CD4-positive, alpha-beta T cell (primary cell): ENCODE measurements around the gene ZNF775. TPM values are rescaled to one million over a fixed set of nuclear protein-coding genes. Genes with fewer than 3 reads are reported as not detected.
A peak's percentile ranks its signal among the peaks of the same experiment; 100 is the strongest.

ENCODE experiments used
- ATAC-seq: fragments of 200-7000 bp; cut with Tn5 transposase; one replicate; pipeline ENCODE4 v1.10.0; 2022; ENCODE audit warnings: mild to moderate bottlenecking; ENCODE audit not compliant: poor library complexity
- CTCF ChIA-PET: fragments of 350-600 bp; sonication (Branson Sonifier 250); formaldehyde crosslinking; loops from one replicate; lab custom pipeline; 2021; ENCODE audit warnings: antibody characterized with exemption, inconsistent platforms; lab: Charles Lee
- POLR2A ChIA-PET: fragments of 350-600 bp; sonication (Branson Sonifier 250); formaldehyde crosslinking; loops from one replicate; lab custom pipeline; 2021; ENCODE audit warnings: antibody characterized with exemption, inconsistent platforms; lab: Charles Lee
- DNase-seq, 14 experiments: peaks; one replicate each; pipeline ENCODE4 v3.0.0-alpha.2; 2013 to 2020; ENCODE audit warnings: mixed read lengths in 2 of 14
- H3K27ac ChIP-seq, 2 donors: one replicate each; pipeline versions ENCODE4 v1.5.1 to v1.7.0; 2013; ENCODE audit warnings: low read length in 2 of 2, low read depth in 1 of 2, mild to moderate bottlenecking in 1 of 2
- H3K27me3 ChIP-seq, 2 experiments: 1 replicate in 1 of 2; 2 replicates in 1 of 2; pipeline versions ENCODE4 v1.6.1 to v1.7.0; 2013; ENCODE audit warnings: low read length in 2 of 2, control low read depth in 1 of 2, mild to moderate bottlenecking in 1 of 2, moderate library complexity in 1 of 2; ENCODE audit not compliant: insufficient read depth in 2 of 2, control insufficient read depth in 1 of 2
- H3K36me3 ChIP-seq: one replicate; pipeline ENCODE4 v1.6.1; 2013; ENCODE audit warnings: low read length, control low read depth; ENCODE audit not compliant: insufficient read depth
- H3K4me1 ChIP-seq: one replicate; pipeline ENCODE4 v1.6.1; 2013; ENCODE audit warnings: low read length, control low read depth; ENCODE audit not compliant: insufficient read depth
- H3K4me3 ChIP-seq: one replicate; pipeline ENCODE4 v1.5.1; 2013; ENCODE audit warnings: mild to moderate bottlenecking, low read length, moderate library complexity
- H3K9me3 ChIP-seq, 2 experiments: 1 replicate in 1 of 2; 2 replicates in 1 of 2; pipeline versions ENCODE4 v1.6.1 to v1.7.0; 2013; ENCODE audit warnings: low read length in 2 of 2, mild to moderate bottlenecking in 2 of 2, control low read depth in 1 of 2, moderate library complexity in 1 of 2; ENCODE audit not compliant: control insufficient read depth in 1 of 2, insufficient read depth in 1 of 2
- H3K27ac Mint-ChIP-seq: one replicate; pipeline ENCODE4 v1.8.0; 2020; ENCODE audit warnings: mixed read lengths
- H3K27me3 Mint-ChIP-seq: one replicate; pipeline ENCODE4 v1.8.0; 2021; ENCODE audit warnings: mixed read lengths
- H3K36me3 Mint-ChIP-seq: one replicate; pipeline ENCODE4 v1.8.0; 2021; ENCODE audit warnings: low read depth, mixed read lengths
- H3K4me1 Mint-ChIP-seq: one replicate; pipeline ENCODE4 v1.8.0; 2021; ENCODE audit warnings: low read depth, mixed read lengths
- H3K4me3 Mint-ChIP-seq: one replicate; pipeline ENCODE4 v1.8.0; 2020; ENCODE audit warnings: mild to moderate bottlenecking, mixed read lengths
- H3K9me3 Mint-ChIP-seq: one replicate; pipeline ENCODE4 v1.8.0; 2020; ENCODE audit warnings: mixed read lengths
- CTCF ChIP-seq: fragments of 200-600 bp; IDR thresholded peaks from one replicate; pipeline ENCODE4 v1.8.0; 2022; ENCODE audit warnings: antibody characterized with exemption, mild to moderate bottlenecking
- intact Hi-C, 2 experiments: fragments of 100-400 bp; cut with DNase I in 1 of 2; cut with micrococcal nuclease in 1 of 2; formaldehyde crosslinking; loops; one replicate each; pipeline versions ENCODE4 v1.15.1 to v1.9.0; 2023 to 2025; cut with DNase I, micrococcal nuclease
- total RNA-seq, 174 experiments: library from RNA in 2 of 174; stranded (reverse) in 2 of 174; gene quantifications; one replicate each; pipeline ENCODE4 v1.2.3 and lab custom pipeline; 2021 to 2026

Gene ZNF775
- total RNA-seq, 2 experiments from 2014 or later, result 0.38 to 0.45 TPM

GRCh38 chr7:150408393-150409299 lies 29.5 kb downstream of the ZNF775 start:
- peak overlapping the region; percentile 49 for H3K4me3 Mint-ChIP-seq
- Histone ChIP-seq H3K9me3 (no peaks in the 10 kb centered on the region), H3K36me3 (peaks cover 27% of the 10 kb centered on the region), H3K27me3 (no peaks in the 10 kb centered on the region), H3K4me1 (peaks cover 32% of the 10 kb centered on the region), H3K4me3 (no peak overlapping the region), H3K27ac (peak overlapping the region in 1 of 2 donors; percentile 6)
- no peaks in the 10 kb centered on the region for H3K27me3 Mint-ChIP-seq
- H3K27ac Mint-ChIP-seq, result peak overlapping the region; percentile 81
- ATAC-seq (no peak), DNase-seq (peak in 1 of 14 experiments; percentile 21)
- H3K36me3 Mint-ChIP-seq, result peaks cover 51% of the 10 kb centered on the region
- no peak for TF ChIP-seq CTCF
- H3K4me1 Mint-ChIP-seq, result peaks cover 28% of the 10 kb centered on the region
- intact Hi-C loops, result no loop called here
- no peaks in the 10 kb centered on the region for H3K9me3 Mint-ChIP-seq
- POLR2A ChIA-PET, result no interaction called here
- CTCF ChIA-PET, result interaction anchor here (0.6 kb wide), 1 partner anchor 18 kb away, joined by 3 read pairs; no protein-coding TSS in a partner anchor

- Mint-ChIP-seq H3K27me3 (no peaks in the 10 kb centered on the region), H3K9me3 (no peaks in the 10 kb centered on the region), H3K4me1 (peaks cover 23% of the 10 kb centered on the region), H3K36me3 (peaks cover 51% of the 10 kb centered on the region), H3K4me3 (no peak overlapping the region), H3K27ac (peak overlapping the region; percentile 81)
- peaks cover 27% of the 10 kb centered on the region for H3K36me3 ChIP-seq
- POLR2A ChIA-PET, result no interaction called here
- CTCF ChIA-PET, result no interaction called here
- H3K9me3 ChIP-seq, result no peaks in the 10 kb centered on the region
- no peak for TF ChIP-seq CTCF
- H3K4me1 ChIP-seq, result peaks cover 24% of the 10 kb centered on the region
- peak overlapping the region in 1 of 2 donors; percentile 6 for H3K27ac ChIP-seq
- ATAC-seq, result no peak
- H3K4me3 ChIP-seq, result no peak overlapping the region
- no peaks in the 10 kb centered on the region for H3K27me3 ChIP-seq
- no peak for DNase-seq
- intact Hi-C loops, result loop anchor here in 1 of 2 experiments (5.0 kb wide), 1 partner anchor 872 kb away; no protein-coding TSS in a partner anchor
Measured at GRCh38 chr7:150409300-150410030, 30.3 kb downstream of the ZNF775 start.

GRCh38 chr7:150410131-150410530 lies 31.0 kb downstream of the ZNF775 start:
- peaks cover 51% of the 10 kb centered on the region for H3K36me3 Mint-ChIP-seq
- Histone ChIP-seq H3K27me3 (no peaks in the 10 kb centered on the region), H3K9me3 (no peaks in the 10 kb centered on the region), H3K4me1 (peaks cover 21% of the 10 kb centered on the region), H3K4me3 (no peak overlapping the region), H3K27ac (no peak overlapping the region), H3K36me3 (peaks cover 27% of the 10 kb centered on the region)
- POLR2A ChIA-PET, result no interaction called here
- ATAC-seq (no peak), DNase-seq (peak in 1 of 14 experiments; percentile 4)
- peaks cover 21% of the 10 kb centered on the region for H3K4me1 Mint-ChIP-seq
- intact Hi-C loops, result loop anchor here in 1 of 2 experiments (5.0 kb wide), 1 partner anchor 873 kb away; no protein-coding TSS in a partner anchor
- H3K27me3 Mint-ChIP-seq, result no peaks in the 10 kb centered on the region
- H3K9me3 Mint-ChIP-seq, result no peaks in the 10 kb centered on the region
- H3K27ac Mint-ChIP-seq, result no peak overlapping the region
- no peak for TF ChIP-seq CTCF
- H3K4me3 Mint-ChIP-seq, result no peak overlapping the region
- CTCF ChIA-PET, result no interaction called here
